ENCODE measurements around the gene JMY.

DNA sequence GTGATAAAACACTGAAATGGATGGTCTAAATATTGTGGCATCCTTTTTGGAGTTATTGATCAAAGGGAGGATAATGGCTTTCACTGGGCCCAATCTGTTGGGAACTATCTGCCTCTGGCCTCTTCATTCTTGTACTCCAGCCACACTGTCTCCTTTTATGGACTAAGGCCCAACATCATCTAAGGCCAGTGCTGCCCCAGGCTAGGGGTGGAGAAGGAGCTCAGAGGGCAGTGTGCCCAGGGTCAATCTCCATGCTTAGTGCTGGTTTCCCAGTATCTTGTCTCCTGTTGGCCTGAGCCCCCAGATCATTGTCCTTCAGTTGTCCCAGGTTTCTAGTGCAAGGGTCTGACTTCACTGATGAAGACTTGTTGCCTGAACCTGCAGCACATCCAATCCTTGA is 26.4 kb upstream of the JMY start:
- no peak for TF ChIP-seq L3MBTL2 (conservative IDR thresholded peaks at IDR 0.05)
- no peak for TF ChIP-seq BHLHE40 (IDR thresholded peaks at IDR 0.05; ENCODE audit: borderline replicate concordance)
- no peak for TF ChIP-seq ELF4 (IDR thresholded peaks at IDR 0.05)
- no peak for TF ChIP-seq TARDBP (IDR thresholded peaks at IDR 0.05)
- TF ChIP-seq FOXK2 (IDR thresholded peaks at IDR 0.05), result no peak
